Natural killer cell (primary cell): Measurements from ENCODE around the gene SH3BGR. TPM values are rescaled to one million over a fixed set of nuclear protein-coding genes. Genes with fewer than 3 reads are reported as not detected.

Experiments used
- ATAC-seq, 3 donors: fragments of 150-1000 bp in 2 of 3; fragments of 200-7000 bp in 1 of 3; cut with Tn5 transposase; 1 replicate in 1 of 3; 2 replicates in 2 of 3; pipeline ENCODE4 v1.10.0; 2021; ENCODE audit warnings: mild to moderate bottlenecking in 2 of 3, moderate library complexity in 2 of 3
- DNase-seq, 2 donors: peaks; one replicate each; pipeline versions ENCODE4 v3.0.0 to v3.0.0-alpha.2; 2013 to 2021; ENCODE audit warnings: mixed read lengths in 1 of 2
- H3K27ac ChIP-seq: one replicate; pipeline ENCODE4 v1.5.1; 2013; ENCODE audit warnings: mild to moderate bottlenecking, low read length
- H3K27me3 ChIP-seq: one replicate; pipeline ENCODE4 v1.6.1; 2013; ENCODE audit warnings: low read length; ENCODE audit not compliant: control insufficient read depth, insufficient read depth
- H3K36me3 ChIP-seq: one replicate; pipeline ENCODE4 v1.6.1; 2013; ENCODE audit warnings: low read length; ENCODE audit not compliant: control insufficient read depth, insufficient read depth
- H3K4me1 ChIP-seq: one replicate; pipeline ENCODE4 v1.6.1; 2013; ENCODE audit warnings: low read length; ENCODE audit not compliant: control insufficient read depth, insufficient read depth
- H3K4me3 ChIP-seq: one replicate; pipeline ENCODE4 v1.5.1; 2013; ENCODE audit warnings: low read length
- H3K9me3 ChIP-seq: one replicate; pipeline ENCODE4 v1.6.1; 2013; ENCODE audit warnings: low read length; ENCODE audit not compliant: control insufficient read depth, insufficient read depth
- H3K27ac Mint-ChIP-seq, 2 donors: one replicate each; pipeline ENCODE4 v1.8.0; 2022; ENCODE audit warnings: mild to moderate bottlenecking in 2 of 2, mixed read lengths in 2 of 2, moderate library complexity in 1 of 2
- H3K27me3 Mint-ChIP-seq, 2 donors: one replicate each; pipeline ENCODE4 v1.8.0; 2022; ENCODE audit warnings: low read depth in 2 of 2, mixed read lengths in 2 of 2
- H3K36me3 Mint-ChIP-seq: one replicate; pipeline ENCODE4 v1.8.0; 2022; ENCODE audit warnings: mixed read lengths
- H3K4me1 Mint-ChIP-seq, 2 donors: one replicate each; pipeline ENCODE4 v1.8.0; 2022; ENCODE audit warnings: mixed read lengths in 2 of 2
- H3K4me3 Mint-ChIP-seq: one replicate; pipeline ENCODE4 v1.8.0; 2022; ENCODE audit warnings: mild to moderate bottlenecking, moderate library complexity, mixed read lengths
- H3K9me3 Mint-ChIP-seq, 2 donors: one replicate each; pipeline ENCODE4 v1.8.0; 2022; ENCODE audit warnings: mixed read lengths in 2 of 2
- CTCF ChIP-seq: fragments of 200-600 bp; IDR thresholded peaks from one replicate; pipeline ENCODE4 v1.8.0; 2022; ENCODE audit warnings: antibody characterized with exemption
- WGBS: methylation state at CpG from one replicate; pipeline ENCODE4 v1.1.7; 2013; ENCODE audit warnings: missing lambda C conversion rate; ENCODE audit not compliant: insufficient coverage; 5-methylcytosine and 5-hydroxymethylcytosine counted together
- intact Hi-C: fragments of 100-400 bp; cut with micrococcal nuclease; formaldehyde crosslinking; loops from one replicate; pipeline ENCODE4 v1.14.2; 2022
- total RNA-seq, 4 donors: library from RNA; stranded (reverse); fragments of 120-200 nt in 1 of 4; gene quantifications; one replicate each; pipeline versions ENCODE4 v1.2.3 to v1.2.4, GENCODE V29; 2013 to 2022

The SH3BGR gene
- total RNA-seq, 3 donors from 2014 or later (not counting 1 experiment from before 2014, with no cell fraction given) = 0.75 to 1.3 TPM; not detected in 1

GRCh38 chr21:39523399-39523798, 71.6 kb downstream of the SH3BGR start:
- Mint-ChIP-seq H3K27ac (no peak overlapping the region), H3K4me3 (no peak overlapping the region), H3K9me3 (no peaks in the 10 kb centered on the region), H3K36me3 (no peaks in the 10 kb centered on the region), H3K4me1 (peaks cover 0 to 2% of the 10 kb centered on the region in 2 donors), H3K27me3 (peaks cover 17 to 36% of the 10 kb centered on the region in 2 donors)
- H3K36me3 ChIP-seq = no peaks in the 10 kb centered on the region
- no peak for ATAC-seq
- peaks cover under 1% of the 10 kb centered on the region for H3K4me1 ChIP-seq
- intact Hi-C loops = no loop called here
- no peak overlapping the region for H3K4me3 ChIP-seq
- TF ChIP-seq CTCF = no peak
- DNase-seq = no peak
- no peaks in the 10 kb centered on the region for H3K27me3 ChIP-seq
- no peaks in the 10 kb centered on the region for H3K9me3 ChIP-seq
- no peak overlapping the region for H3K27ac ChIP-seq

- H3K27ac Mint-ChIP-seq = no peak overlapping the region
- WGBS = 83% methylated on average over 1 of the region's 1 CpG
Measured at GRCh38 chr21:39523915-39524314, 72.1 kb downstream of the SH3BGR start.

GRCh38 chr21:39525129-39525528, 73.4 kb downstream of the SH3BGR start:
- intact Hi-C loops = no loop called here
- Histone ChIP-seq H3K27me3 (no peaks in the 10 kb centered on the region), H3K4me3 (no peak overlapping the region), H3K4me1 (no peaks in the 10 kb centered on the region), H3K9me3 (no peaks in the 10 kb centered on the region), H3K27ac (no peak overlapping the region), H3K36me3 (no peaks in the 10 kb centered on the region)
- Mint-ChIP-seq H3K27me3 (peaks cover 14 to 38% of the 10 kb centered on the region in 2 donors), H3K4me3 (no peak overlapping the region), H3K36me3 (no peaks in the 10 kb centered on the region), H3K4me1 (no peaks in the 10 kb centered on the region), H3K9me3 (no peaks in the 10 kb centered on the region), H3K27ac (no peak overlapping the region)
- DNase-seq (no peak), ATAC-seq (no peak)
- no peak for TF ChIP-seq CTCF
- WGBS = 49% methylated on average over 3 of the region's 3 CpGs

More at GRCh38 chr21:39523915-39524314, 72.1 kb downstream of the SH3BGR start:
- Mint-ChIP-seq H3K9me3 (no peaks in the 10 kb centered on the region), H3K4me3 (no peak overlapping the region), H3K27me3 (peaks cover 19 to 38% of the 10 kb centered on the region in 2 donors), H3K36me3 (no peaks in the 10 kb centered on the region), H3K4me1 (no peaks in the 10 kb centered on the region)
- DNase-seq (no peak), ATAC-seq (no peak)
- no peak for TF ChIP-seq CTCF
- Histone ChIP-seq H3K36me3 (no peaks in the 10 kb centered on the region), H3K9me3 (no peaks in the 10 kb centered on the region), H3K27ac (no peak overlapping the region), H3K4me1 (no peaks in the 10 kb centered on the region), H3K4me3 (no peak overlapping the region), H3K27me3 (no peaks in the 10 kb centered on the region)
- intact Hi-C loops = no loop called here

GRCh38 chr21:39525601-39526000, 73.8 kb downstream of the SH3BGR start:
- Histone ChIP-seq H3K27ac (no peak overlapping the region), H3K36me3 (no peaks in the 10 kb centered on the region), H3K4me3 (no peak overlapping the region), H3K9me3 (no peaks in the 10 kb centered on the region), H3K4me1 (no peaks in the 10 kb centered on the region), H3K27me3 (no peaks in the 10 kb centered on the region)
- 94% methylated on average over 12 of the region's 12 CpGs for WGBS
- no peaks in the 10 kb centered on the region for H3K9me3 Mint-ChIP-seq
- ATAC-seq (no peak), DNase-seq (no peak)
- intact Hi-C loops = no loop called here
- H3K4me1 Mint-ChIP-seq = no peaks in the 10 kb centered on the region
- H3K36me3 Mint-ChIP-seq = no peaks in the 10 kb centered on the region
- peaks cover 14 to 35% of the 10 kb centered on the region in 2 donors for H3K27me3 Mint-ChIP-seq
- no peak overlapping the region for H3K4me3 Mint-ChIP-seq
- TF ChIP-seq CTCF = no peak
- H3K27ac Mint-ChIP-seq = no peak overlapping the region
